GM12864 (cell line): ENCODE results near the gene SLC6A1.

Source experiments
- DNase-seq: peaks from one replicate; pipeline ENCODE4 v3.0.0-alpha.2; 2011; ENCODE audit warnings: low read depth
- H3K4me3 ChIP-seq: 2 replicates; pipeline ENCODE4 v1.5.1; 2011; ENCODE audit warnings: mild to moderate bottlenecking, low read depth, low read length, control low read depth
- CTCF ChIP-seq: IDR thresholded peaks from 2 replicates; pipeline ENCODE4 v1.5.1; 2011; ENCODE audit warnings: low read depth, mild to moderate bottlenecking, moderate library complexity, low read length, control low read depth, inconsistent platforms; ENCODE audit errors: missing control alignments

The SLC6A1 gene

GRCh38 chr3:10998542-10998941, 6.0 kb downstream of the SLC6A1 start:
- no peak overlapping the region for H3K4me3 ChIP-seq
- no peak for DNase-seq
- TF ChIP-seq CTCF = no peak

- DNase-seq = no peak
- no peak overlapping the region for H3K4me3 ChIP-seq
- TF ChIP-seq CTCF = no peak
Measured at GRCh38 chr3:10999221-11000107, 6.9 kb downstream of the SLC6A1 start.

GRCh38 chr3:11000528-11000927, 8.0 kb downstream of the SLC6A1 start:
- TF ChIP-seq CTCF = no peak
- no peak overlapping the region for H3K4me3 ChIP-seq
- DNase-seq = no peak

GRCh38 chr3:11001020-11001657, 8.6 kb downstream of the SLC6A1 start:
- TF ChIP-seq CTCF = no peak
- no peak overlapping the region for H3K4me3 ChIP-seq
- DNase-seq = no peak

- DNase-seq = no peak
- no peak for TF ChIP-seq CTCF
- H3K4me3 ChIP-seq = no peak overlapping the region
Measured at GRCh38 chr3:11001658-11002021, 9.1 kb downstream of the SLC6A1 start.

- TF ChIP-seq CTCF = no peak
- DNase-seq = no peak
- no peak overlapping the region for H3K4me3 ChIP-seq
Measured at GRCh38 chr3:11002371-11002807, 9.8 kb downstream of the SLC6A1 start.
